GM23248 (cell line): ENCODE data around the gene GDI2. TPM values are rescaled to one million over a fixed set of nuclear protein-coding genes. Genes with fewer than 3 reads are reported as not detected.

Experiments used
- DNase-seq: peaks from one replicate; pipeline ENCODE4 v3.0.0-alpha.2; 2015
- H2AFZ ChIP-seq: fragments of 200-600 bp; sonication (generic); 2 replicates; pipeline ENCODE4 v1.6.1; 2016; ENCODE audit warnings: antibody characterized with exemption
- H3F3A ChIP-seq: fragments of 200-600 bp; sonication (generic); 2 replicates; pipeline ENCODE4 v1.6.1; 2016; ENCODE audit warnings: mild to moderate bottlenecking, antibody characterized with exemption, mixed run types; ENCODE audit not compliant: insufficient read depth
- H3K27ac ChIP-seq: fragments of 200-600 bp; sonication (generic); 2 replicates; pipeline ENCODE4 v1.5.1; 2016; ENCODE audit warnings: mild to moderate bottlenecking
- H3K27me3 ChIP-seq: fragments of 200-600 bp; sonication (generic); replicated peaks from 2 replicates; pipeline ENCODE4 v1.6.1; 2016; ENCODE audit warnings: mild to moderate bottlenecking; ENCODE audit not compliant: insufficient read depth
- H3K36me3 ChIP-seq: fragments of 200-600 bp; sonication (generic); 2 replicates; pipeline ENCODE4 v1.6.1; 2016; ENCODE audit warnings: low read depth, mild to moderate bottlenecking
- H3K4me1 ChIP-seq: fragments of 200-600 bp; sonication (generic); 2 replicates; pipeline ENCODE4 v1.6.1; 2016; ENCODE audit warnings: mild to moderate bottlenecking; ENCODE audit not compliant: insufficient read depth
- H3K4me2 ChIP-seq: fragments of 200-600 bp; sonication (generic); one replicate; pipeline ENCODE4 v1.6.1; 2016; ENCODE audit warnings: mild to moderate bottlenecking; ENCODE audit not compliant: unreplicated experiment
- H3K4me3 ChIP-seq: fragments of 200-600 bp; sonication (generic); 2 replicates; pipeline ENCODE4 v1.5.1; 2016; ENCODE audit warnings: mild to moderate bottlenecking
- H3K79me2 ChIP-seq: fragments of 200-600 bp; sonication (generic); 2 replicates; pipeline ENCODE4 v1.6.1; 2016; ENCODE audit warnings: mild to moderate bottlenecking; ENCODE audit not compliant: insufficient read depth
- H3K9ac ChIP-seq: fragments of 200-600 bp; sonication (generic); 2 replicates; pipeline ENCODE4 v1.6.1; 2016; ENCODE audit warnings: mild to moderate bottlenecking
- H3K9me2 ChIP-seq: fragments of 200-600 bp; sonication (generic); 2 replicates; pipeline ENCODE4 v1.6.1; 2016; ENCODE audit warnings: mixed run types, mild to moderate bottlenecking, moderate library complexity; ENCODE audit not compliant: insufficient read depth
- H3K9me3 ChIP-seq: fragments of 200-600 bp; sonication (generic); one replicate; pipeline ENCODE4 v1.6.1; 2017; ENCODE audit warnings: low read depth
- H4K20me1 ChIP-seq: fragments of 200-600 bp; sonication (generic); 2 replicates; pipeline ENCODE4 v1.6.0; 2016; ENCODE audit not compliant: insufficient read depth
- EZH2 ChIP-seq: fragments of 200-600 bp; sonication (generic); IDR thresholded peaks from 2 replicates; pipeline ENCODE4 v1.6.1; 2018; ENCODE audit warnings: antibody characterized with exemption, mild to moderate bottlenecking; ENCODE audit not compliant: insufficient read depth, poor library complexity, severe bottlenecking
- EZH2phosphoT487 ChIP-seq: fragments of 200-600 bp; sonication (generic); IDR thresholded peaks from 2 replicates; pipeline ENCODE4 v1.6.1; 2018; ENCODE audit warnings: antibody characterized with exemption, moderate library complexity, mild to moderate bottlenecking, low read depth; ENCODE audit not compliant: insufficient read depth
- WGBS, 2 experiments: methylation state at CpG; one replicate each; pipeline ENCODE4 v1.1.6; 2015 to 2017; ENCODE audit warnings: low lambda C conversion rate in 2 of 2, low coverage in 1 of 2; ENCODE audit errors: missing lambda C conversion rate in 2 of 2; 5-methylcytosine and 5-hydroxymethylcytosine counted together
- in situ Hi-C: fragments of 300-500 bp; cut with MboI; formaldehyde crosslinking; loops from 2 replicates; pipeline ENCODE4 v1.15.0; 2020
- polyA plus RNA-seq: library from polyadenylated mRNA; unstranded; fragments of >200 nt; fragmentation: Nextera tagmentation; extraction: Ambion mirVana; gene quantifications from 2 replicates; pipeline ENCODE4 v1.2.1, GENCODE V29; 2016
- total RNA-seq: library from RNA; depleted of rRNA; stranded (reverse); fragments of >200 nt; shearing (Covaris generic); gene quantifications from 2 replicates; pipeline ENCODE4 v1.2.3, GENCODE V29; 2014

The GDI2 gene
- total and polyA plus RNA-seq, 2 experiments from 2014 or later = 195 to 350 TPM

- Histone ChIP-seq H3K4me3 (no peak overlapping the region), H3K9me2 (no peaks in the 10 kb centered on the region), H4K20me1 (no peaks in the 10 kb centered on the region), H3K27me3 (no peaks in the 10 kb centered on the region), H3K9me3 (no peaks in the 10 kb centered on the region), H3K4me1 (no peaks in the 10 kb centered on the region), H3K4me2 (no peak overlapping the region), H3F3A (no peaks in the 10 kb centered on the region), H3K36me3 (no peaks in the 10 kb centered on the region), H3K27ac (no peak overlapping the region), H2AFZ (no peak overlapping the region), H3K79me2 (no peaks in the 10 kb centered on the region), H3K9ac (no peak overlapping the region)
- WGBS, 2 experiments = 86% methylated on average over 15 of the region's 15 CpGs
- in situ Hi-C loops = no loop called here
- TF ChIP-seq EZH2phosphoT487 = no peak
- no peak for TF ChIP-seq EZH2
- no peak for DNase-seq
These were observed 22.3 kb upstream of the GDI2 start for GRCh38 chr10:5835446-5836095.

DNA sequence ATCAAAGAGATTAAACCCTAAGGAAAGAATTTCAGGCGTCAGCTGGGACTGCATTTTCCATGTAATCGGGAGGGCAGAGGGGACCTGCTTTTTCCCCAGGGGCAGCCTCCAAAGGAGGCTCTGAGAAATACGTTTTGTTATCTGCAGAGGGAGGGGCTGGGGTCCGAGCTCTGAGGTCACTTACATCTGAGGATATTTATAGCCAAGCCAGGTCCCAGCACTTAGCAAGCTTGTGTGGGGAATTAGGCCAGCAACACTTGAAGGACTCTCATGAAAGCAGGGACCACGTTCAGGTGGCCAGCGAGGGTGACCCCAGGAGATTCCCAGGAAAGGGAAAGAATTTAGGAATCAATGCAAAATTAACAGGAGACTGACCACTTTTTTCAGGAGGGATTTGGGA is 20.6 kb upstream of the GDI2 start:
- Histone ChIP-seq H4K20me1 (no peaks in the 10 kb centered on the region), H3F3A (no peaks in the 10 kb centered on the region), H2AFZ (no peak overlapping the region), H3K4me1 (no peaks in the 10 kb centered on the region), H3K9me3 (no peaks in the 10 kb centered on the region), H3K4me2 (no peak overlapping the region), H3K27me3 (no peaks in the 10 kb centered on the region), H3K27ac (no peak overlapping the region), H3K79me2 (no peaks in the 10 kb centered on the region), H3K4me3 (no peak overlapping the region), H3K9ac (no peak overlapping the region), H3K9me2 (no peaks in the 10 kb centered on the region), H3K36me3 (no peaks in the 10 kb centered on the region)
- 42% methylated on average over 6 of the region's 6 CpGs for WGBS, 2 experiments
- TF ChIP-seq EZH2 = no peak
- TF ChIP-seq EZH2phosphoT487 = no peak
- DNase-seq = no peak
- in situ Hi-C loops = no loop called here

DNA sequence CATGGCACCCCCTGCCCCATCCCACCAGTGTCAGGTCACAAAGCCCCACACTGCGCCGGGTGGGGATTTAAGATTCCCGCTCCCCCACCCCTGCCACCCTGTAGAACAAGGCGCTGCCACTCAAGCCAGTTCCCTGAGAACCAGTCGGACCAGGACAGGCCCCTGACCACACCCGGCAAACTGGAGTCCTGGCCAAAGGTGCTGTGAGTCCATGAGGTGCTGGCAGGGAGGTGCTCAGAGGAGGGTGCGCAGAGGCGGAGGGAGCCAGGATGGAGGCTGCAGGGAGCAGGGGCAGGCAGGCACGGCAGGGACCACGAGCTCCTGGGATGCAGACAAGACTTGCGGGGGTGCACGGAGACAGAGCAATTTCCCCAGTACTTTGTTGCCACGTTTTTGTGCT is 19.7 kb upstream of the GDI2 start:
- no peaks in the 10 kb centered on the region for H3K27me3 ChIP-seq
- H3K4me1 ChIP-seq = no peaks in the 10 kb centered on the region
- H3K9ac ChIP-seq = no peak overlapping the region
- H3K27ac ChIP-seq = no peak overlapping the region
- H3K9me3 ChIP-seq = no peaks in the 10 kb centered on the region
- no peaks in the 10 kb centered on the region for H4K20me1 ChIP-seq
- DNase-seq = no peak
- no peaks in the 10 kb centered on the region for H3K9me2 ChIP-seq
- in situ Hi-C loops = no loop called here
- H3K79me2 ChIP-seq = no peaks in the 10 kb centered on the region
- no peak overlapping the region for H3K4me2 ChIP-seq
- WGBS, 2 experiments = 85 to 89% methylated on average over 13 of the region's 13 CpGs
- no peak for TF ChIP-seq EZH2phosphoT487
- no peak for TF ChIP-seq EZH2
- no peaks in the 10 kb centered on the region for H3K36me3 ChIP-seq
- no peaks in the 10 kb centered on the region for H3F3A ChIP-seq
- H2AFZ ChIP-seq = no peak overlapping the region
- H3K4me3 ChIP-seq = no peak overlapping the region

GRCh38 chr10:5831446-5831782 is 18.2 kb upstream of the GDI2 start:
- WGBS, 2 experiments = 81 to 86% methylated on average over 8 of the region's 8 CpGs
- Histone ChIP-seq H3K36me3 (no peaks in the 10 kb centered on the region), H3K9me2 (no peaks in the 10 kb centered on the region), H3K9ac (no peak overlapping the region), H3F3A (no peaks in the 10 kb centered on the region), H3K79me2 (no peaks in the 10 kb centered on the region), H3K4me3 (no peak overlapping the region), H3K9me3 (no peaks in the 10 kb centered on the region), H3K27me3 (no peaks in the 10 kb centered on the region), H4K20me1 (no peaks in the 10 kb centered on the region), H3K27ac (no peak overlapping the region), H3K4me1 (no peaks in the 10 kb centered on the region), H2AFZ (no peak overlapping the region), H3K4me2 (no peak overlapping the region)
- DNase-seq = no peak
- no peak for TF ChIP-seq EZH2
- TF ChIP-seq EZH2phosphoT487 = no peak
- in situ Hi-C loops = no loop called here

DNA sequence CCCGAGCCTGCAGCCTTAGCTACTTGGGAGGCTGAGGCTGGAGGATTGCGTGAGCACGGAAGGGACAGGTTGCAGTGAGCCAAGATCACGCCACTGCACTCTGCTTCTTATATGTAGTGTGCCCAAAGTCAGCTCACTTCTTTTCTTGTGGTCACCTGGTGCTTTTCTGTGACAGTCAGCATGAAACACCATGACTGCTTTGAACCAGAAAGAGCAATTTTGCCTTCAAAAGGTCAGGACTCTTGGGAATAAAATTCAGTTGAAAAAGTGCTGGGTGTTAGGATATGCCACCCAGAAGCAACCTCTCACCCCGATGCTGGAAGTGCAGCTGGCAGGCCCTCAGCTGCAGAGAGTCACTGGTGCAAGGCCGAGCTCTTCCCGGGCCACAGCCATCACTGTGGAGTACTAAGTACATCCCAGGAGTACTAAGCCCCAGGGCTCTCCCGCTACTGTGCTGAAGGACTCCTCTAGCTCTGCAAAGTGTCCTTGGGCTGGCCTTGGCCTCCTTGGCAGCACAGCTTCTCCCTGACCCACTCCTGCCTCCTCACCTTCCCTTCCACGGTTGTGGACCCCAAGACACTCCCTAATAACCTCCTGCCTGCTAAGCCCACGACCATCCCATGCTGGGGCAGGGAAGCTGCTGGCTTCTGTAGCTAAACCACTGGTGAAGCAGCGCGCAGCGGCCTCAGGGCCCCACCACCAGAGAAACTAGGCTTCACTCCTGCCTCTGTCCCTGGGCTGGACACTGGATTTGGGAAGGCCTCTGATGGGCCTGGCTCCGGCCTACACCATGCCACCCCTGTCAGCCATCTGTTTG is 17.6 kb upstream of the GDI2 start:
- Histone ChIP-seq H3K36me3 (no peaks in the 10 kb centered on the region), H3K4me2 (no peak overlapping the region), H4K20me1 (no peaks in the 10 kb centered on the region), H3K79me2 (no peaks in the 10 kb centered on the region), H2AFZ (no peak overlapping the region), H3K27me3 (no peaks in the 10 kb centered on the region), H3K9me3 (no peaks in the 10 kb centered on the region), H3K27ac (no peak overlapping the region), H3K9me2 (no peaks in the 10 kb centered on the region), H3K4me3 (no peak overlapping the region), H3F3A (no peaks in the 10 kb centered on the region), H3K9ac (no peak overlapping the region), H3K4me1 (no peaks in the 10 kb centered on the region)
- DNase-seq = no peak
- in situ Hi-C loops = no loop called here
- TF ChIP-seq EZH2 (no peak), EZH2phosphoT487 (no peak)
- WGBS, 2 experiments = 67% methylated on average over 14 of the region's 14 CpGs
